Prostate gland (tissue), 2 donors: ENCODE data around the gene PDGFC.

Experiments used
- POLR2A ChIP-seq: fragments of 450-650 bp; IDR thresholded peaks from one replicate; pipeline ENCODE4 v1.6.1; 2016; ENCODE audit warnings: antibody characterized with exemption, mild to moderate bottlenecking
- TF ChIP-seq, protein P1 (sequence below), 4 experiments: fragments of 200-600 bp in 2 of 4; fragments of 450-650 bp in 2 of 4; sonication (generic) in 2 of 4; IDR thresholded peaks; 1 replicate in 3 of 4; 2 replicates in 1 of 4; pipeline ENCODE4 v1.5.1; 2016 to 2019; ENCODE audit warnings: antibody characterized with exemption in 4 of 4, mild to moderate bottlenecking in 2 of 4, moderate library complexity in 2 of 4

DNA sequence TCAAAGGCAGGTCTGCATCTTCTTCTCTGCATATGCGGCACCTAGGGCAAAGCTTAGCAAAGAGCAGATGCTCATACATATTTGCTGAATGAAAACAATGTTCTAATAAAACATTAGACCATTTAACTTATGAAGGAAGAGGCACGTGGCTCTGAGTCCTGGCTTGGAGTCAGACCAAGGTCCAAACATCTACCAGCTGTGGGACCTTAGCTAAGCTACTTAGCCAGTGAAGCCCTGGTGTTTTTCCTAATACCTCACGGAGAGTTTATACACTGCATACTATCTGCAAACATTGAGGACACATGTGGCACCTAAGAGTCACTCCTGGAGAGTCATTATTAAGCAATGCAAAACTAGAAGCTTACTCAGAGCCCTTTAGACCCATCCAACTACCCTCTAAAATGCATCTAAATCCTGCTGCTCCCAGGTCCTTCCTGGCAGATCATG lies 9.0 kb downstream of the PDGFC start:
- TF ChIP-seq, protein P1, sequence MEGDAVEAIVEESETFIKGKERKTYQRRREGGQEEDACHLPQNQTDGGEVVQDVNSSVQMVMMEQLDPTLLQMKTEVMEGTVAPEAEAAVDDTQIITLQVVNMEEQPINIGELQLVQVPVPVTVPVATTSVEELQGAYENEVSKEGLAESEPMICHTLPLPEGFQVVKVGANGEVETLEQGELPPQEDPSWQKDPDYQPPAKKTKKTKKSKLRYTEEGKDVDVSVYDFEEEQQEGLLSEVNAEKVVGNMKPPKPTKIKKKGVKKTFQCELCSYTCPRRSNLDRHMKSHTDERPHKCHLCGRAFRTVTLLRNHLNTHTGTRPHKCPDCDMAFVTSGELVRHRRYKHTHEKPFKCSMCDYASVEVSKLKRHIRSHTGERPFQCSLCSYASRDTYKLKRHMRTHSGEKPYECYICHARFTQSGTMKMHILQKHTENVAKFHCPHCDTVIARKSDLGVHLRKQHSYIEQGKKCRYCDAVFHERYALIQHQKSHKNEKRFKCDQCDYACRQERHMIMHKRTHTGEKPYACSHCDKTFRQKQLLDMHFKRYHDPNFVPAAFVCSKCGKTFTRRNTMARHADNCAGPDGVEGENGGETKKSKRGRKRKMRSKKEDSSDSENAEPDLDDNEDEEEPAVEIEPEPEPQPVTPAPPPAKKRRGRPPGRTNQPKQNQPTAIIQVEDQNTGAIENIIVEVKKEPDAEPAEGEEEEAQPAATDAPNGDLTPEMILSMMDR (IDR thresholded peaks at IDR 0.05) = no peak
- no peak for TF ChIP-seq POLR2A
